ACC112 (cell line): ENCODE data around the gene SLCO1B3.

Experiments
- H2AFZ ChIP-seq: fragments of 200-600 bp; sonication (generic); one replicate; pipeline ENCODE4 v1.6.0; 2017; ENCODE audit warnings: antibody characterized with exemption, low read length; ENCODE audit not compliant: unreplicated experiment
- H3K27ac ChIP-seq: fragments of 200-600 bp; sonication (generic); 2 replicates; pipeline ENCODE4 v1.5.1; 2014; ENCODE audit warnings: low read depth, mild to moderate bottlenecking, antibody characterized with exemption, low read length, moderate library complexity
- H3K27me3 ChIP-seq: fragments of 200-600 bp; sonication (generic); 2 replicates; pipeline ENCODE4 v1.6.1; 2014; ENCODE audit warnings: mild to moderate bottlenecking, antibody characterized with exemption, low read length, moderate library complexity, mixed read lengths; ENCODE audit not compliant: insufficient read depth
- H3K36me3 ChIP-seq: fragments of 200-600 bp; sonication (generic); 2 replicates; pipeline ENCODE4 v1.6.1; 2016; ENCODE audit warnings: mild to moderate bottlenecking, antibody characterized with exemption, low read length, moderate library complexity, mixed read lengths; ENCODE audit not compliant: insufficient read depth
- H3K4me1 ChIP-seq: fragments of 200-600 bp; sonication (generic); one replicate; pipeline ENCODE4 v1.6.1; 2016; ENCODE audit warnings: low read length, mixed read lengths; ENCODE audit not compliant: insufficient read depth, unreplicated experiment, control insufficient read depth
- H3K4me3 ChIP-seq: fragments of 200-600 bp; sonication (generic); 2 replicates; pipeline ENCODE4 v1.5.1; 2014; ENCODE audit warnings: mild to moderate bottlenecking, low read depth, low read length
- H3K79me2 ChIP-seq: fragments of 200-600 bp; sonication (generic); one replicate; pipeline ENCODE4 v1.6.0; 2016; ENCODE audit warnings: low read length; ENCODE audit not compliant: control insufficient read depth, unreplicated experiment, insufficient read depth

The SLCO1B3 gene

DNA sequence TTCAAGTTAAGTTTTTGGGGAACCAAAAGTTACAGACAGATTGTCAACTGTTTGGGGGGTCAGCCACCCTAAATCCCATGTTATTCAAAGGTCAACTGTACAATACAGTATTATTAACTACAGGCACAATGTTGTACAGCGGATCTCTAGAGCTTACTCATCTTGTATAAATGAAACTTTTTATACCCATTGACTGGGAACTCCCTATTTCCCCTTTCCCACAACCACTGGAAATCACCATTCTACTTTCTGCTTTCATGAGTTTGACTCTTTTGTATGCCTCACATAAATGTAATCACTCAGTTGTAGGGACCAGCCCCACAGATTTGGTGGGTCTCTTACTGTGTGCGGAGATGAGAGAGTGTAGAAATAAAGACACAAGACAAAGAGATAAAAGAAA lies 57.8 kb downstream of the SLCO1B3 start:
- Histone ChIP-seq H3K4me3 (no peak overlapping the region), H3K4me1 (no peaks in the 10 kb centered on the region), H3K36me3 (no peaks in the 10 kb centered on the region), H3K27ac (no peak overlapping the region), H2AFZ (no peak overlapping the region), H3K79me2 (no peaks in the 10 kb centered on the region), H3K27me3 (no peaks in the 10 kb centered on the region)

DNA sequence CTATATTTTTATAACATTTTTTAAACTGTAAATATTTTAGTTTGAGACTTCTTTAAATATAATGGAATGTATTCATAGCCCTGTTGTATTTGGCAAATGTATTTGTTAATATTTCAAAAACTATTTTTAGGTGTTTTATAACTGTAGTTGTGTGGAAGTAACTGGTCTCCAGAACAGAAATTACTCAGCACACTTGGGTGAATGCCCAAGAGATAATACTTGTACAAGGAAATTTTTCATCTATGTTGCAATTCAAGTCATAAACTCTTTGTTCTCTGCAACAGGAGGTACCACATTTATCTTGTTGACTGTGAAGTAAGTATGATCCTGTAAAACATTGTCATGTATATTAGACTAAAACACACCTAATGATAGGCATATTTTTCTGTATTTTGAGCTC lies 72.8 kb downstream of the SLCO1B3 start:
- Histone ChIP-seq H2AFZ (no peak overlapping the region), H3K4me1 (peaks cover 24% of the 10 kb centered on the region), H3K4me3 (no peak overlapping the region), H3K27ac (no peak overlapping the region), H3K79me2 (no peaks in the 10 kb centered on the region), H3K36me3 (no peaks in the 10 kb centered on the region), H3K27me3 (no peaks in the 10 kb centered on the region)

- Histone ChIP-seq H3K4me3 (no peak overlapping the region), H3K4me1 (peaks cover 24% of the 10 kb centered on the region), H2AFZ (no peak overlapping the region), H3K27me3 (no peaks in the 10 kb centered on the region), H3K27ac (no peak overlapping the region), H3K79me2 (no peaks in the 10 kb centered on the region), H3K36me3 (no peaks in the 10 kb centered on the region)
Measured at GRCh38 chr12:20885116-20885515, 74.6 kb downstream of the SLCO1B3 start.

DNA sequence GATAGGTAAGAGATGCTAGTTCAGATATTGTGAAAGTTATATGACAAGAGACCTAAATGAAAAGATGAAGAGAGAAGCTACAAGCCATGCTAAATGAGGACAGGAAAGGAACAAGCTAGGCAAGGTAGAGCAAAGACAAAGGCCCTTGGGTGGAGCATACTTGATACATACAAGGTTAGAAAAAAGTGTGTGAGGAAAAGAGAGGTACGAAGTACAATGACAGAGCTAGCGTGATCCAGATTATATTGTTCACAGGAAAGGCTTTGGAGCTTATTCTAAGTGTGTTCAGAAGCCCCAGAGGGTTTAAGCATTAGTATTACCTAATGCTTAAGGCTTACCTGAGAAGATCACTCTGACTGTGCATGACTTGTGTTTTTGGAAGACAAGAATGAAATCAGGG lies 75.0 kb downstream of the SLCO1B3 start:
- no peaks in the 10 kb centered on the region for H3K36me3 ChIP-seq
- H2AFZ ChIP-seq, result no peak overlapping the region
- H3K27me3 ChIP-seq, result no peaks in the 10 kb centered on the region
- H3K4me3 ChIP-seq, result no peak overlapping the region
- no peak overlapping the region for H3K27ac ChIP-seq
- peaks cover 24% of the 10 kb centered on the region for H3K4me1 ChIP-seq
- H3K79me2 ChIP-seq, result no peaks in the 10 kb centered on the region

- H3K4me3 ChIP-seq, result no peak overlapping the region
- H2AFZ ChIP-seq, result no peak overlapping the region
- H3K27me3 ChIP-seq, result no peaks in the 10 kb centered on the region
- H3K79me2 ChIP-seq, result no peaks in the 10 kb centered on the region
- no peaks in the 10 kb centered on the region for H3K36me3 ChIP-seq
- no peak overlapping the region for H3K27ac ChIP-seq
- H3K4me1 ChIP-seq, result no peaks in the 10 kb centered on the region
Measured at GRCh38 chr12:20917269-20917668, 106.8 kb downstream of the SLCO1B3 start.

DNA sequence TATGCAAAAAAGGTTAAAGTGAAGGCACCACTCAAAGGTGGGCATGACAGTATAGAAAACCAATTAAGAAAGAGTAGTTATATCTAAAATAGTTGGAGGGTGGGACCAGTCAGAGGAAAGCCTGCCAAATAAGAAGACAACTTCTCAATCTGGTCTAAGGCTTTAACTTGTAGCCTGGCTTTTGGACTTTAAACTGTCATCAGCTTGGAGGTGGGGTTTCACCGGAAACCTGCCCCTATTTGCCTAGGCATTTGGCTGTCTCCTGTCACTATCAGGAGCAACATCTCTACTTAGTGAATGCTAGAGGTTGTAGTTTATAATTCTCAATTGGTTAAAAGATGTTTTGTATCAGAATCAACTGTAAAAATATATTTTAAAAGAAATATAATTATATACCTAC lies 107.3 kb downstream of the SLCO1B3 start:
- Histone ChIP-seq H3K4me3 (no peak overlapping the region), H3K27ac (no peak overlapping the region), H3K4me1 (no peaks in the 10 kb centered on the region), H3K79me2 (no peaks in the 10 kb centered on the region), H3K36me3 (no peaks in the 10 kb centered on the region), H2AFZ (no peak overlapping the region), H3K27me3 (no peaks in the 10 kb centered on the region)

DNA sequence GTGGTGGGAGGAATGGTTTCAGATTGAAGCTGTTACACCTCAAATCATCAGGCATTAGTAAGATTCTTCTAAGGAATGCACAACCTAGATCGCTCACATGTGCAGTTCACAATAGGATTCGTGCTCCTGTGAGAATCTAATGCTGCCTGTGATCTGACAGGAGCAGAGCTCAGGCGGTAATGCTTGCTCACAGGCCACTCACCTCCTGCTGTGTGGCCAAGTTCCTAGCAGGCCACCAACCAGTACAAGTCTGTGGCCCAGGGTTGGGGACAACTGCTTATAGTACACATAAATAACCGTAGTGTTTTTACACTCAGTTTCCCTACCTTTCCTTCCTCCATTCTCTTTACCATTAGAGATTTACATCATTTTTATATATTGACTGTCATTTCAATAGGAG lies 121.4 kb downstream of the SLCO1B3 start:
- Histone ChIP-seq H3K4me3 (no peak overlapping the region), H2AFZ (no peak overlapping the region), H3K27ac (no peak overlapping the region), H3K27me3 (peaks cover 27% of the 10 kb centered on the region), H3K36me3 (no peaks in the 10 kb centered on the region), H3K4me1 (no peaks in the 10 kb centered on the region), H3K79me2 (no peaks in the 10 kb centered on the region)

DNA sequence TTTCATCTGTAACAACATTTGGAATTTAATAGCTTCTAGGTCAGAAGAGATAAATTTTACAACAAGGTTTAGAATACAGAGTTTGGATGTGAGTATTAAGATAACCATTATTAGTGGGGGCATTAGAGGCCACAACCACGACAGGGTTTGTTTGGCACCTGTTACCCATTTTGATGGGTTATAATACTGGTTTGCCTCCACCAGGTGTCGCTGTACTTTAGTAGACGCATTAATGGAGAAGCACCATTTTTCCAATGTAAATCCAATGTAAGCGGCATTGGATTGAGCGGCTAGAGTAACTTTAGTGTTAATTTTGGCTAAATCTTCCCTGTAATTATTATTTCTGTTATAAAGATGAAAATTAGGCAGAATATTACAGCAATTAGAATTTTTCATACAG lies 136.2 kb downstream of the SLCO1B3 start:
- H3K4me3 ChIP-seq, result no peak overlapping the region
- no peak overlapping the region for H3K27ac ChIP-seq
- no peak overlapping the region for H2AFZ ChIP-seq
- H3K27me3 ChIP-seq, result peaks cover 17% of the 10 kb centered on the region; the same call in 1 of the 2 replicates
- H3K36me3 ChIP-seq, result no peaks in the 10 kb centered on the region
- no peaks in the 10 kb centered on the region for H3K4me1 ChIP-seq
- no peaks in the 10 kb centered on the region for H3K79me2 ChIP-seq

DNA sequence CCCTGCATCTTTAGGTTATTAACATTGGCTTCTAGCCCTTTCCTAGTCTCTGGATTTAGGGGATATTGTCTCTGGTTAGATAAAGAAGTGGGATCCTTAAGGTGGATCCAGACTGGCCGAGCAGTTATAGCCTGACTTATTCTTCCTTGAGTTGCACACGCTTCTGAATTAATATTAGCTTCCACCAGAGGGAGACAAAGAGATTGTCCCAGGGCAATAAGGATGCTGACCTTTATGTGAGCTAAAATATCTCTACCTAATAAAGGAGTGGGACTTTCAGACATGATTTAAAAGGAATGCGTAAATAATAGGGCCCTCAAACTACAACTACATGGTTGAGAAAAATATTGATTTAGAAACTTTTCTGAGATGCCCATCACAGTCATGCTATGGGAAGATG lies 139.7 kb downstream of the SLCO1B3 start:
- H3K4me3 ChIP-seq, result no peak overlapping the region
- no peak overlapping the region for H3K27ac ChIP-seq
- H3K36me3 ChIP-seq, result no peaks in the 10 kb centered on the region
- H3K27me3 ChIP-seq, result peaks cover 21% of the 10 kb centered on the region; the same call in 1 of the 2 replicates
- no peaks in the 10 kb centered on the region for H3K4me1 ChIP-seq
- no peaks in the 10 kb centered on the region for H3K79me2 ChIP-seq
- no peak overlapping the region for H2AFZ ChIP-seq

GRCh38 chr12:20963303-20963702 lies 152.8 kb downstream of the SLCO1B3 start:
- H3K4me1 ChIP-seq, result no peaks in the 10 kb centered on the region
- H3K4me3 ChIP-seq, result no peak overlapping the region
- 0 out of 2 replicates have a peak, but pooled peaks cover 7% of the 10 kb centered on the region for H3K27me3 ChIP-seq
- H3K27ac ChIP-seq, result no peak overlapping the region
- H3K79me2 ChIP-seq, result no peaks in the 10 kb centered on the region
- no peaks in the 10 kb centered on the region for H3K36me3 ChIP-seq
- H2AFZ ChIP-seq, result no peak overlapping the region

GRCh38 chr12:20963762-20964161 lies 153.3 kb downstream of the SLCO1B3 start:
- Histone ChIP-seq H2AFZ (no peak overlapping the region), H3K36me3 (no peaks in the 10 kb centered on the region), H3K4me1 (no peaks in the 10 kb centered on the region), H3K27ac (no peak overlapping the region), H3K27me3 (0 out of 2 replicates have a peak, but pooled peaks cover 7% of the 10 kb centered on the region), H3K4me3 (no peak overlapping the region), H3K79me2 (no peaks in the 10 kb centered on the region)
